Brain microvascular endothelial cell (primary cell): ENCODE results near the gene SH3RF3.

Source experiments
- DNase-seq: peaks from one replicate; pipeline ENCODE4 v3.0.0-alpha.2; 2020
- H3K27ac ChIP-seq: fragments of 250-450 bp; sonication (Bioruptor Pico); 2 replicates; pipeline ENCODE4 v1.5.1; 2020; ENCODE audit warnings: mild to moderate bottlenecking, moderate library complexity
- H3K27me3 ChIP-seq: fragments of 250-450 bp; sonication (Bioruptor Pico); replicated peaks from 2 replicates; pipeline ENCODE4 v1.5.1; 2020; ENCODE audit warnings: mild to moderate bottlenecking
- H3K36me3 ChIP-seq: fragments of 250-450 bp; sonication (Bioruptor Pico); replicated peaks from 2 replicates; pipeline ENCODE4 v1.5.1; 2020; ENCODE audit warnings: mild to moderate bottlenecking
- H3K4me3 ChIP-seq: 2 replicates; pipeline ENCODE4 v1.5.1; 2011; ENCODE audit warnings: low read depth, mild to moderate bottlenecking, control low read depth, low read length, moderate library complexity
- CTCF ChIP-seq: IDR thresholded peaks from 2 replicates; pipeline ENCODE4 v1.5.1; 2011; ENCODE audit warnings: low read depth, mild to moderate bottlenecking, moderate library complexity, low read length, control low read depth, inconsistent platforms; ENCODE audit errors: missing control alignments
- in situ Hi-C: cut with HindIII; loops from 2 replicates; pipeline ENCODE4 v1.10.0; 2017; ENCODE audit warnings: low sequenced_read_pairs, low pct_ligation_motif_present

SH3RF3 gene

GRCh38 chr2:109410039-109410815, 281.2 kb downstream of the SH3RF3 start:
- TF ChIP-seq CTCF: peak; percentile 8
- Histone ChIP-seq H3K27me3 (no peaks in the 10 kb centered on the region), H3K4me3 (no peak overlapping the region), H3K36me3 (no peaks in the 10 kb centered on the region), H3K27ac (no peak overlapping the region)
- no peak for DNase-seq
- in situ Hi-C loops: no loop called here

- in situ Hi-C loops: no loop called here
- Histone ChIP-seq H3K27me3 (no peaks in the 10 kb centered on the region), H3K27ac (no peak overlapping the region), H3K4me3 (no peak overlapping the region), H3K36me3 (no peaks in the 10 kb centered on the region)
- TF ChIP-seq CTCF: no peak
- no peak for DNase-seq
These were observed 282.8 kb downstream of the SH3RF3 start for GRCh38 chr2:109411640-109412325.

- H3K27ac ChIP-seq: no peak overlapping the region
- no peaks in the 10 kb centered on the region for H3K27me3 ChIP-seq
- H3K4me3 ChIP-seq: no peak overlapping the region
- no peaks in the 10 kb centered on the region for H3K36me3 ChIP-seq
- no peak for DNase-seq
- in situ Hi-C loops: no loop called here
- TF ChIP-seq CTCF: no peak
These were observed 286.6 kb downstream of the SH3RF3 start for GRCh38 chr2:109415581-109416013.

- no peak overlapping the region for H3K27ac ChIP-seq
- no peak for TF ChIP-seq CTCF
- no peaks in the 10 kb centered on the region for H3K27me3 ChIP-seq
- DNase-seq: no peak
- in situ Hi-C loops: no loop called here
- no peaks in the 10 kb centered on the region for H3K36me3 ChIP-seq
- no peak overlapping the region for H3K4me3 ChIP-seq
These were observed 288.8 kb downstream of the SH3RF3 start for GRCh38 chr2:109417701-109418335.

GRCh38 chr2:109418716-109419115, 289.7 kb downstream of the SH3RF3 start:
- no peak for TF ChIP-seq CTCF
- no peak overlapping the region for H3K4me3 ChIP-seq
- no peaks in the 10 kb centered on the region for H3K36me3 ChIP-seq
- H3K27me3 ChIP-seq: no peaks in the 10 kb centered on the region
- in situ Hi-C loops: no loop called here
- no peak for DNase-seq
- H3K27ac ChIP-seq: no peak overlapping the region
